Calu3 (cell line): ENCODE results near the gene TBC1D13. TPM values are rescaled to one million over a fixed set of nuclear protein-coding genes. Genes with fewer than 3 reads are reported as not detected.

ENCODE experiments used
- BruUV-seq: library from RNA; stranded (reverse); fragments of 400-500 nt; replicated peaks from 2 replicates; lab custom pipeline; 2021; lab: Mats Ljungman, UMichigan
- CTCF ChIA-PET: fragments of 300-600 bp; sonication (Branson Sonifier 250); formaldehyde crosslinking; loops from one replicate; lab custom pipeline; 2022; ENCODE audit warnings: antibody characterized with exemption; lab: Charles Lee
- DNase-seq: peaks from one replicate; pipeline ENCODE4 v3.0.0; 2022
- H3K27ac Mint-ChIP-seq: one replicate; pipeline ENCODE4 v1.8.0; 2022; ENCODE audit warnings: mixed read lengths; ENCODE audit not compliant: unreplicated experiment
- H3K27me3 Mint-ChIP-seq: one replicate; pipeline ENCODE4 v1.8.0; 2022; ENCODE audit warnings: mixed read lengths; ENCODE audit not compliant: unreplicated experiment
- H3K36me3 Mint-ChIP-seq: one replicate; pipeline ENCODE4 v1.8.0; 2022; ENCODE audit warnings: mild to moderate bottlenecking, moderate library complexity, mixed read lengths; ENCODE audit not compliant: insufficient read depth, unreplicated experiment
- H3K4me1 Mint-ChIP-seq: one replicate; pipeline ENCODE4 v1.8.0; 2022; ENCODE audit warnings: mild to moderate bottlenecking, low read depth, mixed read lengths; ENCODE audit not compliant: unreplicated experiment
- H3K4me3 Mint-ChIP-seq: one replicate; pipeline ENCODE4 v1.8.0; 2022; ENCODE audit warnings: mild to moderate bottlenecking, low read depth, moderate library complexity, mixed read lengths; ENCODE audit not compliant: unreplicated experiment
- H3K9me3 Mint-ChIP-seq: one replicate; pipeline ENCODE4 v1.8.0; 2022; ENCODE audit warnings: low read depth, mixed read lengths; ENCODE audit not compliant: unreplicated experiment
- intact Hi-C: fragments of 100-400 bp; cut with micrococcal nuclease; formaldehyde crosslinking; loops from one replicate; pipeline ENCODE4 v1.10.0; 2022; ENCODE audit not compliant: unreplicated experiment
- total RNA-seq: library from RNA; stranded (reverse); gene quantifications from 2 replicates; pipeline ENCODE4 v1.2.3, GENCODE V29; 2022
- TF ChIP-seq, protein P1 (sequence below): fragments of 200-600 bp; IDR thresholded peaks from one replicate; pipeline ENCODE4 v1.8.0; 2022; ENCODE audit warnings: antibody characterized with exemption; ENCODE audit not compliant: unreplicated experiment

Gene TBC1D13
- total RNA-seq, 1 experiment from 2014 or later: 16.6 TPM

DNA sequence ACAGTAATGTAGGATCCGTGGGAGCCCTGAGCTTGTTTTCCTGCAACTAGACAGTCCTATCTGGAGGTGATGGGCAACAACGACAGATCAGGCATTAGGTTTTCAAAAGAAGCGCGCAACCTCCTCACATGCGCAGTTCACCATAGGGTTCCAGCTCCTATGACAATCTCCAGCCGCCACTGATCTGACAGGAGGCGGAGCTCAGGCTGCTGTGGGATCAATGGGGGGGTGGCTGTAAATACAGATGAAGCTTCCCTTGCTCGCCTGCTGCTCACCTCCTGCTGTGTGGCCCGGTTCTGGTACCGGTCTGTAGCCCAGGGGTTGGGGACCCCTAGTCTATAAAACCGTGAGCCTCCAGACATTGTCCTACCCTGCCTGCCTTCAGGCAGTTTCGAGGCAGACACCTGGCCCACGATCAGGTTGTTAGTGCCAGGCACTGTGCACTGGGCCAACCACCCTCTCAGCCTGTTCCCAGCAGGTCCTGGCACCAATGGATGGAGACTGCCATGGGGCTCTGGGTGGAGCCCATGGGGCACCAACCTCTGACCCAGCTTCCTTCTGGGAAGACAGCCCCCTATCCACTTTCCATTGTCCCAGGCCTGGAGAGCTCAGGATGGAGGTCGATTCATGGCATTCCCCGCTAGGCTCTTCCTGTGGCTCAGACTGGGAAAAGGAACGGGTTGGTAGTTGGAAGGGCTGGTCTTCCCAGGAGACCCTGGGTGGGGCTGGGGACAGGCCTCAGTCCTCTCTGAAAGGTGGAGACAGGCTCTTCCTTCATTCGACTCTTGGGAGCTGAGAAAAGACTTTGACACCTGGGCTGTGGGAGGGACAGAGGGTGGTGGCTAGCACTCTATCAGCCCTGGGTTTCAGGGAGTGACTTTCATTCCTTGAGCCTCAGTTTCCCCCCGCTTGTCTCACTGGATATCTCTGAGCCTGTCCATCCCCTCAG, 32.9 kb downstream of the TBC1D13 start:
- Mint-ChIP-seq H3K27me3 (no peaks in the 10 kb centered on the region), H3K9me3 (no peaks in the 10 kb centered on the region), H3K27ac (no peak overlapping the region), H3K4me1 (no peaks in the 10 kb centered on the region), H3K36me3 (peaks cover 38% of the 10 kb centered on the region), H3K4me3 (peak overlapping the region; percentile 60)
- DNase-seq: no peak
- intact Hi-C loops: no loop called here
- BruUV-seq: no TSS peak
- TF ChIP-seq, protein P1, sequence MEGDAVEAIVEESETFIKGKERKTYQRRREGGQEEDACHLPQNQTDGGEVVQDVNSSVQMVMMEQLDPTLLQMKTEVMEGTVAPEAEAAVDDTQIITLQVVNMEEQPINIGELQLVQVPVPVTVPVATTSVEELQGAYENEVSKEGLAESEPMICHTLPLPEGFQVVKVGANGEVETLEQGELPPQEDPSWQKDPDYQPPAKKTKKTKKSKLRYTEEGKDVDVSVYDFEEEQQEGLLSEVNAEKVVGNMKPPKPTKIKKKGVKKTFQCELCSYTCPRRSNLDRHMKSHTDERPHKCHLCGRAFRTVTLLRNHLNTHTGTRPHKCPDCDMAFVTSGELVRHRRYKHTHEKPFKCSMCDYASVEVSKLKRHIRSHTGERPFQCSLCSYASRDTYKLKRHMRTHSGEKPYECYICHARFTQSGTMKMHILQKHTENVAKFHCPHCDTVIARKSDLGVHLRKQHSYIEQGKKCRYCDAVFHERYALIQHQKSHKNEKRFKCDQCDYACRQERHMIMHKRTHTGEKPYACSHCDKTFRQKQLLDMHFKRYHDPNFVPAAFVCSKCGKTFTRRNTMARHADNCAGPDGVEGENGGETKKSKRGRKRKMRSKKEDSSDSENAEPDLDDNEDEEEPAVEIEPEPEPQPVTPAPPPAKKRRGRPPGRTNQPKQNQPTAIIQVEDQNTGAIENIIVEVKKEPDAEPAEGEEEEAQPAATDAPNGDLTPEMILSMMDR: no peak
- CTCF ChIA-PET: interaction anchor here (1.2 kb wide), 1 partner anchor 74 kb away, joined by 4 read pairs; no protein-coding TSS in a partner anchor

DNA sequence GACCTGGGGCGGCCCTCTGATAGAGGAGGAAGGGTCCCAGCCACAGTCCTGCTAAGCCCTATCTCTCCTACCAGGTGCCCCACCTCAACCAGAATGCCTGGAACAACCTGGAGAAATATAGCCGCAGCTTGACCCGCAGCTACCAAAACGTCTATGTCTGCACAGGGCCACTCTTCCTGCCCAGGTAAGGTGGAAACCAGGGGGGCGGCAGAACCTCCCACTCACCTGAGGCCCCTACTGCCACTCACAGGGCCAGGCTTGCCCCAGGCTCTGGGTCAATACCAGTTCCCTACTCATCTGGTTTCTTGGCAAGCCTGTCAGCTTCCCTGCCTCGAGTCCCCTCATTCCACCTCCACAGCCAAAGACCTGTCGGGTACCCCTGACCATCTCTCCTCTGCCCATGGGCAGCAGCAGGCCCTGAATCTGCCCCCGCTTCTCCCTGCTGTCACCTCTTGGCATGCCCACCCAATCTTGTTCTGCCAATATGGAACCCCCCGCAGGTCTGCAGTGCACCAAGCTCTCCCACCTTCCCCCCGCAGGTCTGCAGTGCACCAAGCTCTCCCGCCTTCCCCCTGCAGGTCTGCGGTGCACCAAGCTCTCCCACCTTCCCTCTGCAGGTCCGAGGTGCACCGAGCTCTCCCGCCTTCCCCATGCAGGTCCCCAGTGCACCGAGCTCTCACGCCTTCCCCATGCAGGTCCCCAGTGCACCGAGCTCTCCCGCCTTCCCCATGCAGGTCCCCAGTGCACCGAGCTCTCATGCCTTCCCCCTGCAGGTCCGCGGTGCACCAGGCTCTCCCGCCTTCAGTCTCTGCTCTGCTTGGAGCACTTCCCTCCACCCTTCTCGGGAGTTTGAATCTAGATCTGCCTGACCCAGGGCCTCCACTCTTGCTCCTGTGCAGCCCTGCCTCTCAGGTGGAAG, 33.9 kb downstream of the TBC1D13 start:
- intact Hi-C loops: no loop called here
- no peaks in the 10 kb centered on the region for H3K27me3 Mint-ChIP-seq
- TF ChIP-seq, protein P1: no peak
- no peak overlapping the region for H3K4me3 Mint-ChIP-seq
- H3K36me3 Mint-ChIP-seq: peaks cover 38% of the 10 kb centered on the region
- H3K27ac Mint-ChIP-seq: no peak overlapping the region
- no TSS peak for BruUV-seq
- DNase-seq: no peak
- no peaks in the 10 kb centered on the region for H3K4me1 Mint-ChIP-seq
- CTCF ChIA-PET: interaction anchor here (1.2 kb wide), 1 partner anchor 75 kb away, joined by 4 read pairs; no protein-coding TSS in a partner anchor
- H3K9me3 Mint-ChIP-seq: no peaks in the 10 kb centered on the region

DNA sequence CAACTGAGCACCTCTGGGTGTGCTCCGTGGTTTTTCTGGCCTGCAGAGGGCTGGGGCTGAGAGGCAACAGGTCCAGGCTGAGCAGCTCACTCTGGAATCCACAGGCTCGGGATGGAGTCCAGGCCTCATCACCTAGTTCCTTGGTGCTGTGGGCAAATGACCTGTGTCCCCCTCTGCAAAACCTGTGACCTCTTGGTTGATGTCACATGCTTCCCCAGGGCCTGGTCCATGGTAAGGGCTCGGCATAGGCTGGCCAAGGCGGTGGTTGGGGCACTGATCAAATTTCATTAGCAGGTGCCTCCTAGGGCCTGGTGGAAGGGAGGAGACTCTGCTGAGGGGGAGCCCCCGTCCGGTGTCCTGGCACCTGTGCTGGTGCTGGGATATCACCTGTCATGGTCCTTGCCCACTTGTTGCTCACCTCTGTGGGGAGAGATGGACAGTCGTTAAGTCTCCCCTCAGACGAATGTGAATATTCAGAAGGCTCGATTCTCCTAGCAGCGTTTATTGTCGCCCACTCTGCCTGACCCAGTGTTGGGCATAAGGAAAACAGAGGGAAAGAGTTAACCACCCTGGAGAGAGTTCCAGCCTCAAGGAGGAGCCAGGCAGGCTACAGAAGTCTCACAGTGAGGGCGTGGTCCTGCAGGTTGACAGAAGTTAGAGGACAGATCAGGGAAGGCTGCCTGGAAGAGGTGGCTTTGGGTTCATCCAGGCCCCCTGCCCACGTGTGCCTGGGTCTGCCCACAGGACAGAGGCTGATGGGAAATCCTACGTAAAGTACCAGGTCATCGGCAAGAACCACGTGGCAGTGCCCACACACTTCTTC, 34.7 kb downstream of the TBC1D13 start:
- no peak for DNase-seq
- no TSS peak for BruUV-seq
- Mint-ChIP-seq H3K36me3 (peaks cover 39% of the 10 kb centered on the region), H3K27ac (no peak overlapping the region), H3K4me3 (no peak overlapping the region), H3K9me3 (no peaks in the 10 kb centered on the region), H3K4me1 (no peaks in the 10 kb centered on the region), H3K27me3 (no peaks in the 10 kb centered on the region)
- intact Hi-C loops: no loop called here
- CTCF ChIA-PET: no interaction called here
- TF ChIP-seq, protein P1: no peak
